H9 (cell line): ENCODE measurements around the gene UCP1. TPM values are rescaled to one million over a fixed set of nuclear protein-coding genes. Genes with fewer than 3 reads are reported as not detected.

ENCODE experiments used
- DNase-seq: peaks from one replicate; pipeline ENCODE4 v3.0.0-alpha.2; 2017
- H2AFZ ChIP-seq: one replicate; pipeline ENCODE4 v1.6.1; 2013; ENCODE audit warnings: mild to moderate bottlenecking, low read length, control low read depth, moderate library complexity
- H2AK5ac ChIP-seq: 2 replicates; pipeline ENCODE4 v1.6.1; 2013; ENCODE audit warnings: low read length, control low read depth, mixed read lengths; ENCODE audit not compliant: insufficient read length
- H2BK120ac ChIP-seq: one replicate; pipeline ENCODE4 v1.6.1; 2013; ENCODE audit warnings: low read depth, mild to moderate bottlenecking, low read length, control low read depth, inconsistent platforms; ENCODE audit not compliant: poor library complexity, severe bottlenecking
- H2BK12ac ChIP-seq: 2 replicates; pipeline ENCODE4 v1.6.1; 2013; ENCODE audit warnings: low read length, control low read depth, mixed read lengths, low read depth; ENCODE audit not compliant: insufficient read length
- H2BK15ac ChIP-seq: 2 replicates; pipeline ENCODE4 v1.6.1; 2013; ENCODE audit warnings: low read depth, low read length, control low read depth
- H2BK20ac ChIP-seq: one replicate; pipeline ENCODE4 v1.6.1; 2013; ENCODE audit warnings: low read depth, mild to moderate bottlenecking, low read length, control low read depth, inconsistent platforms; ENCODE audit not compliant: poor library complexity, severe bottlenecking
- H2BK5ac ChIP-seq: 2 replicates; pipeline ENCODE4 v1.6.1; 2013; ENCODE audit warnings: low read length, control low read depth, mixed read lengths; ENCODE audit not compliant: insufficient read length
- H3K14ac ChIP-seq: 2 replicates; pipeline ENCODE4 v1.6.1; 2013; ENCODE audit warnings: low read length, control low read depth; ENCODE audit not compliant: insufficient read depth
- H3K18ac ChIP-seq: 2 replicates; pipeline ENCODE4 v1.6.1; 2013; ENCODE audit warnings: low read depth, mild to moderate bottlenecking, mixed read lengths, low read length, control low read depth; ENCODE audit not compliant: insufficient read length
- H3K23ac ChIP-seq: 2 replicates; pipeline ENCODE4 v1.6.1; 2013; ENCODE audit warnings: low read length, control low read depth, mixed read lengths, low read depth; ENCODE audit not compliant: insufficient read length
- H3K23me2 ChIP-seq: 2 replicates; pipeline ENCODE4 v1.6.1; 2013; ENCODE audit warnings: low read depth, mild to moderate bottlenecking, mixed read lengths, low read length, control low read depth; ENCODE audit not compliant: insufficient read length, poor library complexity, severe bottlenecking
- H3K27ac ChIP-seq: 2 replicates; pipeline ENCODE4 v1.5.1; 2013; ENCODE audit warnings: low read length, control low read depth, mixed read lengths, low read depth; ENCODE audit not compliant: insufficient read length
- H3K27me3 ChIP-seq: 2 replicates; pipeline ENCODE4 v1.6.1; 2013; ENCODE audit warnings: low read length, control low read depth, inconsistent platforms; ENCODE audit not compliant: insufficient read depth
- H3K4ac ChIP-seq: 2 replicates; pipeline ENCODE4 v1.6.1; 2013; ENCODE audit warnings: low read depth, mild to moderate bottlenecking, control low read depth, inconsistent platforms, low read length, moderate library complexity
- H3K4me1 ChIP-seq: 2 replicates; pipeline ENCODE4 v1.6.1; 2013; ENCODE audit warnings: low read length, control low read depth, inconsistent platforms; ENCODE audit not compliant: insufficient read depth
- H3K4me2 ChIP-seq: 2 replicates; pipeline ENCODE4 v1.6.1; 2013; ENCODE audit warnings: low read length, control low read depth, mixed read lengths; ENCODE audit not compliant: insufficient read length, insufficient read depth
- H3K56ac ChIP-seq: 2 replicates; pipeline ENCODE4 v1.6.1; 2013; ENCODE audit warnings: low read depth, mild to moderate bottlenecking, mixed read lengths, low read length, control low read depth; ENCODE audit not compliant: insufficient read length
- H3K79me1 ChIP-seq: 2 replicates; pipeline ENCODE4 v1.6.1; 2013; ENCODE audit warnings: low read depth, mild to moderate bottlenecking, moderate library complexity, low read length, control low read depth, inconsistent platforms; ENCODE audit not compliant: insufficient read depth, poor library complexity, severe bottlenecking
- H3K79me2 ChIP-seq: 2 replicates; pipeline ENCODE4 v1.6.1; 2013; ENCODE audit warnings: low read length, control low read depth, inconsistent platforms; ENCODE audit not compliant: insufficient read depth
- H3K9ac ChIP-seq: 2 replicates; pipeline ENCODE4 v1.6.1; 2013; ENCODE audit warnings: low read length, control low read depth, mixed read lengths; ENCODE audit not compliant: insufficient read length; ENCODE audit errors: extremely low read depth
- H3K9me3 ChIP-seq: one replicate; pipeline ENCODE4 v1.6.1; 2013; ENCODE audit warnings: low read depth, low read length, inconsistent platforms; ENCODE audit not compliant: control insufficient read depth
- H3T11ph ChIP-seq: one replicate; pipeline ENCODE4 v1.6.1; 2013; ENCODE audit warnings: mild to moderate bottlenecking, low read length, control low read depth, inconsistent platforms
- H4K20me1 ChIP-seq: one replicate; pipeline ENCODE4 v1.6.1; 2013; ENCODE audit not compliant: control insufficient read depth, insufficient read length, insufficient read depth
- H4K5ac ChIP-seq: 2 replicates; pipeline ENCODE4 v1.6.1; 2013; ENCODE audit warnings: low read depth, mild to moderate bottlenecking, mixed read lengths, low read length, control low read depth; ENCODE audit not compliant: insufficient read length
- H4K8ac ChIP-seq: replicated peaks from 2 replicates; pipeline ENCODE4 v1.6.1; 2013; ENCODE audit warnings: low read length, control low read depth, mixed read lengths, low read depth; ENCODE audit not compliant: insufficient read length
- H4K91ac ChIP-seq: 2 replicates; pipeline ENCODE4 v1.6.1; 2013; ENCODE audit warnings: low read depth, mild to moderate bottlenecking, moderate library complexity, mixed read lengths, low read length, control low read depth; ENCODE audit not compliant: insufficient read length
- H3K27ac Mint-ChIP-seq, 3 experiments: 2 replicates in 2 of 3; 3 replicates in 1 of 3; pipeline ENCODE4 v1.8.0; 2020 to 2021; ENCODE audit warnings: mixed read lengths in 3 of 3, mild to moderate bottlenecking in 1 of 3, moderate library complexity in 1 of 3
- H3K27me3 Mint-ChIP-seq: 2 replicates; pipeline ENCODE4 v1.8.0; 2021; ENCODE audit warnings: low read depth, mild to moderate bottlenecking, moderate library complexity, mixed read lengths
- H3K36me3 Mint-ChIP-seq, 3 experiments: 2 replicates in 2 of 3; 3 replicates in 1 of 3; pipeline ENCODE4 v1.8.0; 2020 to 2021; ENCODE audit warnings: low read depth in 3 of 3, mixed read lengths in 3 of 3; ENCODE audit not compliant: insufficient read depth in 1 of 3
- H3K4me1 Mint-ChIP-seq, 2 experiments: 2 replicates each; pipeline ENCODE4 v1.8.0; 2020; ENCODE audit warnings: mixed read lengths in 2 of 2
- H3K4me3 Mint-ChIP-seq, 2 experiments: 2 replicates in 1 of 2; 3 replicates in 1 of 2; pipeline ENCODE4 v1.8.0; 2020 to 2021; ENCODE audit warnings: mild to moderate bottlenecking in 2 of 2, mixed read lengths in 2 of 2, moderate library complexity in 1 of 2
- H3K9me3 Mint-ChIP-seq, 2 experiments: 2 replicates in 1 of 2; 3 replicates in 1 of 2; pipeline ENCODE4 v1.8.0; 2020; ENCODE audit warnings: mild to moderate bottlenecking in 2 of 2, mixed read lengths in 2 of 2, moderate library complexity in 1 of 2
- WGBS: extraction: QIAGEN DNeasy Blood & Tissue Kit; methylation state at CpG from one replicate; pipeline ENCODE4 v1.1.7; 2013; ENCODE audit warnings: missing lambda C conversion rate, low lambda C conversion rate, mixed read lengths; ENCODE audit not compliant: insufficient read length; ENCODE audit errors: extremely low coverage; 5-methylcytosine and 5-hydroxymethylcytosine counted together
- total RNA-seq: library from RNA; stranded (reverse); gene quantifications from 2 replicates; pipeline ENCODE4 v1.2.1, GENCODE V29; 2021
- TF ChIP-seq, protein P1 (sequence below): fragments of 200-600 bp; sonication (generic); conservative IDR thresholded peaks from 3 replicates; pipeline ENCODE4 v1.8.0; 2021; ENCODE audit warnings: antibody characterized with exemption, mild to moderate bottlenecking

Gene UCP1
- total RNA-seq, 1 experiment from 2014 or later: not detected

DNA sequence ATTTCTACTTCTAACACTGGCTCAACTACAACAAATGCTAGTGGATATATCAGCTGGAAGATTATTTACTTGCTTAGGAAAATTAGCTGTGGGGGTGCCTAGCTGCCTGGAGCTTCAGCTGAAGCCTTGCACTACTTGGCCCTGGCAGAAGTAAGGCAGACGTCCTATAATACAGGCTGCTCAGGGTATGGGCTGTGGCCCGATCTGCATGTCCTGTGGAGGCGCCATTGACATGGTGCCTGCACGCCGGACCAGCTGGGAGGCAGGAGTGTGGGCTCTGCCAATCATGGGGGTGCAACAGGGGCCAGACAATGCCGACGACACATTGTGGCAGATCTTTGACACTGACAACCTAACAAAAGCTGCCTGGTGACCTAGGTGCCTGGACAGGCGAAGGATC is 31.6 kb upstream of the UCP1 start:
- no peak overlapping the region for H3K27ac ChIP-seq
- H3K79me2 ChIP-seq: no peaks in the 10 kb centered on the region
- no peak overlapping the region for H3K23ac ChIP-seq
- H3K4ac ChIP-seq: no peak overlapping the region
- H2BK15ac ChIP-seq: no peak overlapping the region
- Mint-ChIP-seq H3K27me3 (no peaks in the 10 kb centered on the region), H3K36me3 (no peaks in the 10 kb centered on the region), H3K27ac (no peak overlapping the region), H3K4me1 (peaks cover 9 to 11% of the 10 kb centered on the region in 2 experiments), H3K4me3 (no peak overlapping the region), H3K9me3 (no peaks in the 10 kb centered on the region)
- H2BK5ac ChIP-seq: no peak overlapping the region
- H3K23me2 ChIP-seq: no peaks in the 10 kb centered on the region
- no peak overlapping the region for H4K91ac ChIP-seq
- no peaks in the 10 kb centered on the region for H4K20me1 ChIP-seq
- H3K79me1 ChIP-seq: no peaks in the 10 kb centered on the region
- H3K56ac ChIP-seq: no peak overlapping the region
- H3K4me1 ChIP-seq: no peaks in the 10 kb centered on the region
- H2BK120ac ChIP-seq: no peak overlapping the region
- no peak overlapping the region for H2AFZ ChIP-seq
- no CpG with 5 or more reads among the region's 8 CpGs for WGBS
- no peaks in the 10 kb centered on the region for H3K9me3 ChIP-seq
- H3K27me3 ChIP-seq: no peaks in the 10 kb centered on the region
- H3T11ph ChIP-seq: no peak overlapping the region
- H2AK5ac ChIP-seq: no peak overlapping the region
- H4K5ac ChIP-seq: no peak overlapping the region
- no peak overlapping the region for H4K8ac ChIP-seq
- no peak overlapping the region for H3K18ac ChIP-seq
- H3K9ac ChIP-seq: no peak overlapping the region
- H2BK20ac ChIP-seq: no peak overlapping the region
- no peak for DNase-seq
- H3K4me2 ChIP-seq: no peak overlapping the region
- no peak overlapping the region for H3K14ac ChIP-seq
- TF ChIP-seq, protein P1, sequence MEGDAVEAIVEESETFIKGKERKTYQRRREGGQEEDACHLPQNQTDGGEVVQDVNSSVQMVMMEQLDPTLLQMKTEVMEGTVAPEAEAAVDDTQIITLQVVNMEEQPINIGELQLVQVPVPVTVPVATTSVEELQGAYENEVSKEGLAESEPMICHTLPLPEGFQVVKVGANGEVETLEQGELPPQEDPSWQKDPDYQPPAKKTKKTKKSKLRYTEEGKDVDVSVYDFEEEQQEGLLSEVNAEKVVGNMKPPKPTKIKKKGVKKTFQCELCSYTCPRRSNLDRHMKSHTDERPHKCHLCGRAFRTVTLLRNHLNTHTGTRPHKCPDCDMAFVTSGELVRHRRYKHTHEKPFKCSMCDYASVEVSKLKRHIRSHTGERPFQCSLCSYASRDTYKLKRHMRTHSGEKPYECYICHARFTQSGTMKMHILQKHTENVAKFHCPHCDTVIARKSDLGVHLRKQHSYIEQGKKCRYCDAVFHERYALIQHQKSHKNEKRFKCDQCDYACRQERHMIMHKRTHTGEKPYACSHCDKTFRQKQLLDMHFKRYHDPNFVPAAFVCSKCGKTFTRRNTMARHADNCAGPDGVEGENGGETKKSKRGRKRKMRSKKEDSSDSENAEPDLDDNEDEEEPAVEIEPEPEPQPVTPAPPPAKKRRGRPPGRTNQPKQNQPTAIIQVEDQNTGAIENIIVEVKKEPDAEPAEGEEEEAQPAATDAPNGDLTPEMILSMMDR: no peak
- no peak overlapping the region for H2BK12ac ChIP-seq
